DMS 273 (cell line): ENCODE results near the gene LPGAT1.
"Not testable (repeated sequence)": the region's sequence is repeated elsewhere in the genome, so short reads cannot be mapped to it uniquely, and the experiment has no call there.

ENCODE experiments used
- DNase-seq: peaks from one replicate; lab custom pipeline; 2025; ENCODE audit not compliant: unreplicated experiment; lab: John Stamatoyannopoulos, UW

The LPGAT1 gene

DNA sequence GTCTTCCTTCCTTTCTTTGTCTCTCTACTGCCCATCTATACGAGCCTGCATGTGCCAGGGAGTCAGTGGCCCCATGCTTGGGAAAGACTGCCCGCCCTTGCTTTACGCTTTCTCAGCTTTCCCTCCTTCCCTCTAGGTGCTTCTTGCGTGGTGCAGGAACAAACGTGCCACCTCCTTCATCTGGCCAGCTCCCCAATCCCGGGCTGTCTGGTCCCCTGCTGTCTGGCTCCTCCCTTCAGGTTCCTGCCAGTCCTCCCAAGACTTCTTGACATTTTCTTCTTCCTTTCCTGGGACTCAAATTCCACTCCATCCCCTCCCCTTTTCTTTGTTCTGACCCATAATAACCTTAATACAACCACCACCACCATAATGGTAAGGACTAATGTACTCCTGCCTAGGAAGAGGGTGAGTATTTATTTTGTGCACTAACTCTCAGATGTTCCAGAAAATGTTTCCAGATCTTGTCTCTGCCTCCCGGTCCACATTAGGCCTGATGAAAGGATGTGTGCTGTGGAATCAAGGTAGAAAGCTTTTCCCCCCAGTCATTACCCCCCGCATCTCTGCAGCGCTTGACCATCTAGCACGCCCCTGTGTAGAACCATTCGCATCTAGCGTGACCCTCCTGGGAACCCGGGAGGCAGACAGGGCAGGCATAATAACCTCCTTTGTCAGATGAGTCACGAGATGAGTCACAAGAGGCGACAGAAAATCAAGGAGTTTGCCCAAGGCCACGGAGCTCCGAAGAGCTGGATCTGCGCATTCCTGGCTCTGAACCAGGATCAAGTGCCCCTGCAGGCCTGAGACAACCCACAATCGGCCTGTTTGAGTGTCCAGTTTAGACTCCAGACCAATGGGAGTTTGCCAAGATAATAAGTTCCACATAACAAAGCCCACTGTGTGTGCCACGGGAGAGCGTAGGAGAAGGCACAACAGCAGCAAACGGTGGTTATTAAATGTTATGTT is 95.1 kb downstream of the LPGAT1 start:
- no peak for DNase-seq

DNA sequence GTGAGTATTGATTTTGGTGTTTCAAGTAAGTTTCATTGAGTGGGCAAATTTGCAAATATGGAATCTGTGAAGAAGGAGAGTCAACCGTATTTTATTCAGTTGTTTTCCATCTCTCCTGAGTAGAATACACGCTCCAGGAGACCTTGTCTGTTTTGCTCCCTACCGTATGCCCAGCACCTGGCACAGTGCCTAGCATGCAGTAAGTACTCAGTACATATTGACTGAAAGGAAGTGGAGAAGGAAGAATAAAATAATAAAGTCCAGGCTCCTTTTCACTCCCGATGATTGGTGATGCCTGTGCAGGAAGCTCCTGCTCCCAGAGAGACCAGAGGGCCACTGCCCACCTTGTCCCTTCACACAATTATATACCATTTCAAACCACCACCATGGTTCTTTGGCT is 95.8 kb downstream of the LPGAT1 start:
- DNase-seq: peak; percentile 53

DNA sequence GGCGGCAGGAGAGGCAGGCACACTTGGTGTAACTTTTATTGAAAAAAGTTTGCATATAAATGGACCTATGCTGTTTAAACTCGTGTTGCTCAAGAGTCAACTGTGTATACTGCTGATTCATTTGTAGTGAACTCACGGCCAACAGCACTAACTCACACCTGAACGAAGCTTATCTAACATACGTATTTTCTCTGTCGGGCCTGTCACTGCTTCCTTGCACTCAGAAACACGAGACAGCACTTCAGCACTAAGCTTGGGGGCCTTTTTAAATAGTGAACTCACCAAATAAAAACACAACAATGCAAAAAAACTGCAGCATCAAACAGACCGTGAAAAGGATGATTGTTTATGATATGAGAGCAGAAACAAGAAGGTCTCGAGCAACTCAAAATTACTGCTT is 96.2 kb downstream of the LPGAT1 start:
- DNase-seq: no peak

DNA sequence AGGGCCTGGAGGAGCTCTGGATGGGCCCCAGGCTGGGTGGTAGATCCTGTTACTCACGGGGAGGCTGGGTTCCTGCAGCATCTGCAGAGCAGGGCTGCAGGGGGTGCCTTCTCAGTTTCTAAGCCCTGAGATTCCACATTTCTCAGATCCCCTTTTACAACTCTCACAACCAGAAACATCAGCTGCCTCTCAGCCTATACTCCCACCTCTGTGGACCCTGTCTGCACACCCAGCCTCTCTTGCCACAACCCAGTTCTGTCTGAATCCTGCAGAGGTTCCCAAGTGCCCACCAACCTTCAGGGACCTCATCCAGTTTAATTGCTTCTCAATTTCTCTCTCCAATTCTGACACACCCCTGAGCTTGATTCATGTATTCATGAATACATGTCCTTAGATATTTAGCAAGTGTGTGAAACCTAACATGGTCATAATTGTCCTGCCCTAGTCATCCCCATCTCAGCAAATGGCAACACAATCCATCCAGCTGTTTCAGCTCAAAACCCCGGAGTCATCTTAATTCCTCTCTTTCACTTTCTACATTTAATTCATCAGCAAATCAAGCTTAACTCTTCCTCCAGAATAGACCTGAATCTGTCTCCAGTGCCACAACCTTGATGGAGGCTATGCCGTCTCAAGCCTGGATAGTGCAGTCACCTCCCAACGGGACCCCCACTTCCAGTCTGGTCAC is 98.1 kb downstream of the LPGAT1 start:
- DNase-seq: no peak

DNA sequence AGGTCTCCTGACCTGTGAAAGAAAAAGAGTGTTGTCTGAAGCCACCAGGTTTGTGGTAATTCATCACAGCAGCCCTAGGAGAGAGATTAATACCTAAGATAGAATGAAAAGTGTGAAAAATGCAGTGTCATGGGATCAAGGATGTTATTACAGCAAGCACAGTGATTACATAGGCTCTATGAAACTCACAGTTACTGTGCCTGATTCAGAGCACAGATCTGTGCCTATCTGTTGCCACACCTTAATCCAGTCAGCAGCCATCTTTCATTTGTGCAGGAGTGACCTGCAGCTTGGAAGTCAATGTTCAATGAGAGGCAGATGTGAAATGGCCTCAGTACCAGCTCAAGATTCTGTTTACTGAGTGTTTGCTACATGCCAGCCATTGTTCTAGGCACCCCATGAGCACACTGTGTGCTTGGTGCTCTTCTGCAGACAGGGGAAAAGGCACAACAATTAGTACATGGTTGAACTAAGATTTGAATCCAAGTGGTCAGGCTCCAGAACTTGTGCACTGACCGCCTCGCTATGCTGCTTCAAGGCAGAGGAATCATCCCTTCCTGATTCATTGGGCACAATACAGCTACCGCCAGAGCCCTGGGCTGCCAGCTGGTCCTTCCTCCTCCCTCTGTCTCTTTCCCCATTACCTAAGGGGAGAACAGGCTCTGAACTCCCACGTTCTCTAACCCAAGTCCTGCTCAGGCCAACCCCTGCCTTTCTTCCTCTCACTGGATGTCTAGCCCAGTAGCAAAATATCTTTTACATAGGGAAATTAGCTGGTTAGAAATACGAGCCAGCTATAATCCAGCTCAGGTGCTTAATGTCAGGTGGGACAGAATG is 98.9 kb downstream of the LPGAT1 start:
- no peak for DNase-seq

DNA sequence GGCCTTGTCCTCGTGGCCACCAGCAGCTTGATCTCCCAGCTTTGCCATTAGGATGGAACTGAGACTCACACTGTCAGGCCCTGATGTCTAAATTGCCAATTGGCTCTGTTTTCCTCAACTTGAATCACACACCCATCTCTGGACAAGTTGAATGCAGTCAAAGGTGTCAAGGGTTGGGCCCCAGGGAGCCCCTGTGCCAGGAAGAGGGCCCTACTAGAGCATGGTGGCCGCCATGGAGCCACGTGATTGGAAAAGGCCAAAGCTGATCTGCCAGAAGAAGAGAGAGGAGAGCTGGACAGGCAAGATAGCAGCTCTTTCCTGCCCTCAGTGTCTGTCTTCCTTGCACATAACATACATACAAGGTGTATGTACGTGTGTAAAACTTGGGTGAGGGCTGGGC is 100.2 kb downstream of the LPGAT1 start:
- DNase-seq: no peak

DNA sequence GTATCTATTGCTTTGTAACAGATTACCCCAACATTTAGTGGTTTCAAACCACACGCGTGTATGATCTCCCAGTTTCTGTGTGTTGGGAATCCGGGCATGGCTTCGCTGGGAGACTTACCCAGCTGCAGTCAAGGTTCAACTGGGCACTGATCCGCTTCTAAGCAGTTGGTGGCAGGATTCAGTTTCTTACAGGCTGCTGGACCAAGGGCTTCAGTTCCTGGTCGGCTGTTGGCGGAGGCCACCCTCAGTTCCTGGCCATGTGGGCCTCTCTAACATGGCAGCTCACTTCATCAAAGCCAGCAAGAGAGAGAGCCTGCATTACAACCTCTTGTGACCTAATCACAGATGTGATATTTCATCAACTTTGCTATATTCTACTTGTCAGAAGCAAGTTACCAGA is 101.3 kb downstream of the LPGAT1 start:
- DNase-seq: no peak

DNA sequence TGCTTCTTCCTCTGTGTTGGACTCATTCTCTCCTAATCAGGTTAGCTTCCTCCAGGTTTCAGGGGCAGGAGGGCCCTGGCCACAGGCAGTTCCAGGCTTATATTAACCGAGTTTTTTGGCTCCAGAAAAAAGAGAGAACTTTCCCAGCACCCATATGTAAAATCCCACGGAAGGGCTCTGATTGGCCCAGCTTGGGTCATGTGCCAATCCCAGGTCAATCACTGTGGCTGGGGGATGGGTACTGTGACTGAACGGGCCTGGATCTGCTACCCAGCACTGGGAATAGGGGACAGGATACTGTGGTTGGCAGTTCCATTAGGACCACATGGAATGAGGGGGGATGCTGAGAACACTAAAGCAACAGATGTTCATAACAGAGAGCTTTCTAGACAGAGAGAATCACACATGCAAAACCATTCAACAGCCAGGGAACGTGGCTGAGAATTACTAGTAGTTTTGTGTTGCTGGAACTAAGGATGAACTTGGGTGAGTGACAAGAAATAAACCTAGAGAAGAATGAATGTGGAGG is 104.0 kb downstream of the LPGAT1 start:
- DNase-seq: peak; percentile 26

DNA sequence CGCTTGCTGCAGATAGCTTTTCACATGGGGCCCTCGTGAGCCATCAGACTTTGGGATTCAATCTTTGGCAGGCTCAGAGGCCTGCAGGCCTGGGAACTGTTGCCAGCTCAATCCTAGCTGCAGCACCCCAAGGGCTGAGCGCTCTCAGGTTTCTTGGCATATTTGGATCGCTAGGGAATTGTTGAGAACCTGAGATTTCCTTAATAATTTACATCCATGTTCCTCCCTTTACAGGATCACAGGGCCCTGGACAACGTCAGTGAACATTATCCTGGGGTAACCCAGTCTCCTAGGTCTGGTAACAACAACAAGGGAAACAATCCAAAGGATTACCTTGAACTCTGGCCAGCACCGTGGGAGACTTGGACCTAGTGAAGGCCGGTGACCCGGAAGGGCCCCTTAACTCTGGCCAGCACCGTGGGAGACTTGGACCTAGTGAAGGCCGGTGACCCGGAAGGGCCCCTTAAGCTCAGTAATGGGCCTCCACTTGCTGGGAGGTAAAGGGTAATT is 105.8 kb downstream of the LPGAT1 start:
- no peak for DNase-seq

DNA sequence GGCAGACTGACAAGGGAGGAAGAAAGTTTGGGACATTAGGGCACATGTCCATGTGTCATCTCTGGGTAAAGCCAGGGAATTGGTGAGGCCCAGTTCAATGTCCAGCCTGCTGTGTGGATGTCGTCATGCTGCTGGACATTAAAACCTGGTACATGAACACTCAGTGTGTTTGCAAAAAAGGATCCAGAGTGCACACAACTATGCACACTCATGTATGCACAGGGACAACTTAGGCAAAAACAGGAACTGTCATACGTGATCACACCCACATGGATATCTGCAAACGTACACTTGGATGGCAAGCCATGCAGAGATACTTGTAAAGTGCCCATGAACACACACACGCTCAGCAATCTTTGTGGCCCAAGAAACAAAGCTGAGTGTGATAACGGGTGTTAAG is 107.3 kb downstream of the LPGAT1 start:
- no peak for DNase-seq

DNA sequence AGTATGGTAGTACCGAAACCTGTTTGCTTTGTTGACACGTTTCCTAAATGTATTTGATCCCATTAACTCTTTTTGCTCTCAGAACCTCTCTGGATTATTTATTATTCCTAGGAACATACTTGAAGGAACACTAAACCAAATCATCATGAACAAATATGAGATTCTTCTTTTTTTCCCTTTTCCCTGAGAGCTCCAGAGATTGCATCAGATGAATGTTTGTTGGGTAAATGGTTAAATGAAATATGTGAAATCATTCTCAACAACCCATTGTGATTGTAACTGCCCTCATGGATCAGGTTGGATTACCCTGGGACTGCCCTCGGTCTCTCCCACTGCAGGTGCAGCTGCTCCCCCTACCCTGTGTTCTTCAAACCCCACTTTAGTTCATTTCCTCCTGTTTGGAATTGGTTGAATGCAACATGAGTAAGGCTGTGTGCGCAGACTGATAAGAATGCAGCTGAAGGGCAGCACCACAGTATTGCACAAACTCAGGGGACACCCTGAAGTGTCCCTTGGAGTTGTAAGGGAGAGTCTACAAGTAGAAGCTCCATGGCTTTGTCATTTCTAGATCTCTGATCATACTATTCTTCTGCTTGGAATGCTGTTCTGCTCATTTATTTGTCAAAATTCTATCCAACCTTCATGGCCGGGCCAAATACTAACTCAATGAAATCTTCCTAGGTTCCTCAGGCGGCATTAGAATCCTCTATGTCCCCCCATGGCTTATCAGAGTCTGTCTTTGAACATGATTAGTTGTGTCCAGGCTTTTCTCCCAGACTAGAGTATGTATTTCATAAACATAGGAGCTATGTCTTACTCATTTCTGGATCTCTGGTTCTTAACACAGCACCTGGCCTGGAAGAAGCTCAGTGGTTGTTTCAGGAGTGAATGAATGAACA is 108.0 kb downstream of the LPGAT1 start:
- DNase-seq: no peak

DNA sequence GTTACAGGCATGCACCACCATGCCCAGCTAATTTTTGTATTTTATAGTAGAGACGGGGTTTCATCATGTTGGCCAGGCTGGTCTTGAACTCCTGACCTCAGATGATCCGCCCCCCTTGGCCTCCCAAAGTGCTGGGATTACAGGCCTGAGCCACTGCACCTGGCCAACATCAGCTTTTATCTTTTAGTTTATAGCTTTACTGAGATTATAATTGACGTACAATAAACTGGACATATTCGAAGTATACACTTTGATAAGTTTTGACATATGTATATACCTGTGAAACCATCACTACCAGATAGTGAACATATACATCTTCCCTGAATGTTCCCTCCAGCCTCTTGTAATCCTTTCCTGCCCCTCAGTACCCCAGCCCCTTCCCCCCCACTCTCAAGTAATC is 114.0 kb downstream of the LPGAT1 start:
- not testable (repeated sequence) for DNase-seq

DNA sequence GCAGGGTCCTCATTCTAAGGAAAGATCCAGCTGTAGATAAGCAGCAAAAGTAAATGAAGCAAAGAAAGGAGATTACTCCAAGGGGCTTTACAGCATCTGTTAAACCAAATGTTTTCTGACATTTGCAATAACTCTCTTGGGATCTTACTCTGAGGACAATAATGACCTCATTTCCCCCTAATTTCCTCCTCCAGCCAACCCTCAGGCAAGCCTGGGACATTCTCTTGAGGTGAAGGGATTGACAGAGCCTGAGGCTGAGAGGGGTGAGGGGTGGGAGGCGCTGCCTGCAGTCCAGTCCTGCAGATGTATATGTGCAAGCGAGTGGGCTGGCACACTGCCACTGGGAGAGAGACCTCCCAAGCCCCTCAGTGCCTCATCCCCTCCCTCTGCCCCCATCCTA is 114.6 kb downstream of the LPGAT1 start:
- peak; percentile 49 for DNase-seq

DNA sequence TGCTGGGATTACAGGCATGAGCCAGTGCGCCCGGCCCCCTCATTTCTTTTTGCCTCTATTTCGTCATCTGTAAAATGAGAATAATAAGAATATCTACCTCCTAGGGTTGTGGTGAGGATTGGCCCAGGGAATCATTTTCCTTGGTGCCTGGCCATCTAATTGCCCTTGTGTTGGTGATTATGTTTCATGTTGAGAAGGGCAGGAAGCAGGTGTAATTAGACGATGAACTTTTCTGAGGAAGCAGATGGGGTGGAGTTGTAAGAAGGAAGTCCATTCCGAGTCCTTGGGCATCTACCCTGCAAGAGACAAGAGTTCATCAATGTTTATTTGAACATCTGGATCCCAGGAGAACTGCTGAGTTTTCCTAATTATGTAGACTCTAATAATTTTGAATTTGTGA is 116.4 kb downstream of the LPGAT1 start:
- no peak for DNase-seq

DNA sequence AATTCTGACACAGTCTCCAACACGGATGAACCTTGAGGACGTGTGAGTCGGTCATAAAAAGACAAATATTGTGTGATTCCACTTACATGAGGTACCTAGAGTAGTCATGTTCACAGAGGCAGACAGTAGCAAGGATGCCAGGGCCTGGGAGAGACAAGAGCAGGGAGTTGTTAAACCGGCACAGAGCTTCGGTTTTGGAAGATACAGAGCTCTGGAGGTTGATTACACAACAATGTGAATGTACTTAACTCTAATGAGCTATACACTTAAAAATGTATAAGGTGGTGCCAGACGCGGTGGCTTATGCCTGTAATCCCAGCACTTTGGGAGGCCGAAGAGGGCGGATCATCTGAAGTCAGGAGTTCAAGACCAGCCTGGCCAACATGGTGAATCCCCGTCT is 117.3 kb downstream of the LPGAT1 start:
- no peak for DNase-seq

DNA sequence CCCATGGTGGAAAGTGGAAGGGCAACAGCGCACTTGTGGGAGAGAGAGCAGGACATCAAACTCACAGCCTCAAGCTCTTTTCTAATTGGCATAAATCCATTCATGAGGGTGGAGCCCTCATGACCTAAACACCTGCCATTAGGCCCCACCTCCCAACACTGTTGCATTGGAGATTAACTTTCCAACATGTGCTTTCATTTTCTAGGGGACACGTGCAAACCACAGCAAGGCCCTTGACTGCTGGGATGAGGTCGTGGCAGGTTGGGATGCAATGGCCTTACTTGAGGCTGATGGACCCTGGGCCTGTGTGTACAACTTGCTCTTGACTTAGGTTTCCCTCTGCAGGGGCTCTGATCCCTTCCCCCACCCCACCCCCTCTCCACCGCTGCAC is 119.3 kb downstream of the LPGAT1 start:
- no peak for DNase-seq

DNA sequence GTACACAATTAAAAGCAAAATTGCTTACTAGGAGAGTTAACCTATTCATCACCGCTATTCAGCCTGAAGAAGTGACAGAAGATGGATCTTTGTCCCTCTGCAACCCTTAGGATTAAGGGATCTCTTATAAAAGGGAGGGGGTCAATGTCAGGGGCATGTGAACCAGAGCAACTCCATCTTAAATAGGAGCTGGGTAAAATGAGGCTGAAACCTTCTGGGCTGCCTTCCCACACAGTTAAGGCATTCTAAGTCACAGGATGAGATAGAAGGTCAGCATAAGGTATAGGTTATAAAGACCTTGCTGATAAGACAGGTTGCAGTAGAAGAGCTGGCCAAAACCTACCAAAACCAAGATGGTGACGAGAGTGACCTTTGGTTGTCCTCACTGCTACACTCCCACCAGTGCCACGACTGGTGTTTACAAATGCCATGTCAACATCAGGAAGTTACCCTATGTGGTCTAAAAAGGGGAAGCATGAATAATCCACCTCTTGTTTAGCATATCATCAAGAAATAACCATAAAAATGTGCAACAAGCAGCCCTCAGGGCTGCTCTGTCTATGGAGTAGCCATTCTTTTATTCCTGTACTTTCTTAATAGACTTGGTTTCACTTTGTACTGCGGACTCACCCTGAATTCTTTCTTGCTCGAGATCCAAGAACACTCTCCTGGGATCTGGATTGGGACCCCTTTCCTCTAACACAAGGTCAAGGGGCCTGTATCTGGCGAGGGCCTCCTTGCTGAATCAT is 119.8 kb downstream of the LPGAT1 start:
- no peak for DNase-seq

DNA sequence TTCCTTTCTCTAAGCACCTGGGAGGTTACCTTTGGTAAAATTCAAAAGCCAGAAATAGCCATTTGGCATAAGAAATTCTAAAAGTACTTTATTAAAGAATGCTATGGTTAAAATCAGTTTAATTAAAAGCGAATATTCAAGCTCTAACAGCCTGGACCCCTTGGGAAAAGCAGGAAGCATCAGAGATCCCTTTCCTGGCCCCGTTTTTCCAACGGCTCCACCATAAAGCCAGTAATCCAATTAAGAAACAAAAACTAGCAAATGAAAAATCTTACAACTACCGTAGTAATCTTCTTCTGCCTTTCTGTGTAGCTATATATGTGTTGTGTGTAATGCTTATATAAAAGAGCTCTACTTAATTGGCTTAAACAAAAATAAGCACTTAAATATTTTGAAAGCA is 121.6 kb downstream of the LPGAT1 start:
- DNase-seq: no peak

DNA sequence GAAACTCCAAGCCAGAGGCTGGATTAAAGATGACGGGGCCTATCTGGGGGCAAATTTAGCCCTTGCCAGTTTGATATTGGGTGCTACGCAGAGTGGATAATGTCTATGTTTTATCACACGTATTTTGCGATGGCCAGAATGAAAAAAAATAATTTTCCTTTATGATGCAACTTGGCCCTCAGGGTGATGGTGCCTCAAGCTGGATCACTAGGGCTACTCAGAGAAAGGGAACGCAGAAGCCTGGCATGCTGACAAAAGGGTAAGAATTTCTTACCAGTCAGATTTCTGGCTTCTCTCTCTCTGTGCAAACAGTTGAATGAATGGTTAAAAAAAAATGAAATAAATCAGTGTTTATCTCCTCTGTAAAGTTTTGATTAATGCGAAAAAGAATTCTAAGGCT is 122.6 kb downstream of the LPGAT1 start:
- DNase-seq: no peak
